Astrocyte of the spinal cord (primary cell): ENCODE data around the gene LCN10.

Source experiments
- DNase-seq: peaks from one replicate; pipeline ENCODE4 v3.0.0; 2011; ENCODE audit warnings: low read depth, low spot score
- H3K4me3 ChIP-seq: 2 replicates; pipeline ENCODE4 v1.5.1; 2011; ENCODE audit warnings: low read depth, mild to moderate bottlenecking, low read length, moderate library complexity
- in situ Hi-C: cut with HindIII; loops from 2 replicates; pipeline ENCODE4 v1.10.0; 2017; ENCODE audit warnings: low sequenced_read_pairs
- TF ChIP-seq, protein P1 (sequence below): IDR thresholded peaks from 2 replicates; pipeline ENCODE4 v1.5.1; 2012; ENCODE audit warnings: low read depth, mild to moderate bottlenecking, low read length, inconsistent platforms

The LCN10 gene

DNA sequence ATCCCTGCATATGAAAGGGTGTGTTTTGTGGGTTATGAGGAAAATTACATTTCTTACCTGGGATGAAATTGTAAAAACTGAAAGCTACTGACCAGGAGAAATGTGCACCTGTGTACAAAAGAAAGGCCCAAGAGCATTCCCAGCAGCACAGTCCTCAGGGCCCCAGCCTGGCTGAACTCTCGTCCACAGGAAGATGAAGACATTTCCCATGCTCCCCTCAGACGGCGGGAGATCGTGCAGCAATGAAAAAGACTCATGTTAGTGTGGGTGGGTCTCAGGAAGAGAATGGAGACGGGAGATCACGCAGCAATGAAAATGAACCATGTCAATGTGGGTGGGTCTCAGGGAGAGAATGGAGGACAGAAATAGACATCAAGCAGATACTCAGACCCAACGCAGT is 34.2 kb upstream of the LCN10 start:
- in situ Hi-C loops: no loop called here
- no peak overlapping the region for H3K4me3 ChIP-seq
- no peak for DNase-seq
- TF ChIP-seq, protein P1, sequence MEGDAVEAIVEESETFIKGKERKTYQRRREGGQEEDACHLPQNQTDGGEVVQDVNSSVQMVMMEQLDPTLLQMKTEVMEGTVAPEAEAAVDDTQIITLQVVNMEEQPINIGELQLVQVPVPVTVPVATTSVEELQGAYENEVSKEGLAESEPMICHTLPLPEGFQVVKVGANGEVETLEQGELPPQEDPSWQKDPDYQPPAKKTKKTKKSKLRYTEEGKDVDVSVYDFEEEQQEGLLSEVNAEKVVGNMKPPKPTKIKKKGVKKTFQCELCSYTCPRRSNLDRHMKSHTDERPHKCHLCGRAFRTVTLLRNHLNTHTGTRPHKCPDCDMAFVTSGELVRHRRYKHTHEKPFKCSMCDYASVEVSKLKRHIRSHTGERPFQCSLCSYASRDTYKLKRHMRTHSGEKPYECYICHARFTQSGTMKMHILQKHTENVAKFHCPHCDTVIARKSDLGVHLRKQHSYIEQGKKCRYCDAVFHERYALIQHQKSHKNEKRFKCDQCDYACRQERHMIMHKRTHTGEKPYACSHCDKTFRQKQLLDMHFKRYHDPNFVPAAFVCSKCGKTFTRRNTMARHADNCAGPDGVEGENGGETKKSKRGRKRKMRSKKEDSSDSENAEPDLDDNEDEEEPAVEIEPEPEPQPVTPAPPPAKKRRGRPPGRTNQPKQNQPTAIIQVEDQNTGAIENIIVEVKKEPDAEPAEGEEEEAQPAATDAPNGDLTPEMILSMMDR: no peak

DNA sequence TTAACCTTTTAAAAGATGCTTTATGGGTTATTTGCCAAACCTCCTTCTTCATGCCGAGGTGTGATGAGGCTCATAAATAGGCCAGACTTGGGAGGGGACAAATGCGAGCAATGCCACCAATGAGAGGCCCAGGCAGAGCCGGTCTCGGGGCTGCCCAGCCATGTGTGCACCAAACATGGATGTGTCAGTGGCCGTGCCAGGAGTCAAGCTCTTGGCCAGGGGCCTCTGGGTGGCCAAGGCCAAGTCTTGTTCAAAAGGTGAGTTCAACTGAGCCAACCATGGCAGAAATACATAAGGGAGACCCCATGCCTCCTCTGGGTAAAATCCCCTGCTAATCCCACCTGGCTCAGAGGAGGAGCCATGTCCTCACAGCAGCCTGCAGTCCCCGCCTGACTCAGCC is 32.5 kb upstream of the LCN10 start:
- H3K4me3 ChIP-seq: no peak overlapping the region
- no peak for DNase-seq
- in situ Hi-C loops: no loop called here
- TF ChIP-seq, protein P1: no peak

DNA sequence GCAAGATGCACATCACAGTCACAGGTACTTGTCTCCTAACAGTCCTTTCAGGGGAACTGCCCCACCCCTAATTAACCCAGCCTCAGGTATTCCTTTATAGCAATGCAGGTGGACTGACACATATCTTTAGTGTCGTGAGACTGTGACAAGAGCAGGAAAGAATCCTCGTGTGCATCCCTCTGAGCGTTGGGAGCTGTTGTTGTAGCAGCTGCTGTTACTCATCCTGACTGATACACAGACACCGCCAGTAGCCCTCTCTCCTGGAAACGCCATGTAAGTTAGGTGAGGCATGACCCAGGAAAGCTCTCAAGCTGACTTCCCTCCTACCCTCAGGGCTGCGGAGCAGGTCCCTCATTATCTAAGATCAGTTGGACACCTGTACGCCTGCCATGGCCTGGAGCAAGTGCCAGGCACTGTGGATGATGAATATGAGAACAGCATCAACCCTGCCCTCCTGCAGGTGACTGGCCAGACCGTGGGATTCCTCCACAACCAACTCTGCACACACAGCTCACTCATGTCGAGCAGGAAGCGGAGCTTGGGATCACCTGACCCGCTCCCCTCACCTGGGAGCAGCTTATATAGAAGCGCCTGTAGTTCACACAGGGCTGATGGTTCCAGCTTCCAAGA is 31.8 kb upstream of the LCN10 start:
- no peak overlapping the region for H3K4me3 ChIP-seq

DNA sequence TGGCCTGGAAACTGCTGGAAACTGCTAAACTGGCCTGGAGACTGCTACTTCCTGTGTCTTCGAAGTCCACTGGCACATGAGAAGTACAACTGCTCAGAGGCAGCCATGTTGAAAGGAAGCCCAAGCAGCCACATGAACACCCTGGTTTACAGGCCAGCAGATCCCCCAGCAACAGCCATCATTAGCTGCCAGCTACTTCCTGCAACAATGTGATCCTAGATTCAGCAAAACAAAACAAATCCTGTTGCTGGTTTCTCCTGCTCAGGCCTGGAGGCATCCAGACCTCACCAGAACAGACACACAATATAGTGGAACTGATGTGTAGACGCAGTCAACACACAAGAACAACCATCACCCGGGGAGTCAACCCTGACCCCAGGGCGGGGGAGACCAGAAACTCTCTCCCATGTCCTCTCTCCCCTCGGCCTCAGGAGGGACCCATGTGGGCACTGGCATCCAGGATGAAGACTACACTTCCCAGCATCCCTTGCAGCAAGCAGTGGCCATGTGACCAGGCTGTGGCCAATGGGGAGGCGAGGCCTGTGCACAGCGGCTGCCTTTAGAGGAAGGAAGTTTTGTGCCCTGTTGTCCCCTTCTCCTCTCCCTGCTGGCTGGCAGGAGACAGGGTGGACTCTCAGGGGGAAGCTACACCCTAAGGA is 30.8 kb upstream of the LCN10 start:
- DNase-seq: no peak
- no peak overlapping the region for H3K4me3 ChIP-seq
- in situ Hi-C loops: no loop called here
- TF ChIP-seq, protein P1: no peak

More for the DNA sequence above, 31.8 kb upstream of the LCN10 start:
- in situ Hi-C loops: no loop called here
- TF ChIP-seq, protein P1: no peak
- no peak for DNase-seq

DNA sequence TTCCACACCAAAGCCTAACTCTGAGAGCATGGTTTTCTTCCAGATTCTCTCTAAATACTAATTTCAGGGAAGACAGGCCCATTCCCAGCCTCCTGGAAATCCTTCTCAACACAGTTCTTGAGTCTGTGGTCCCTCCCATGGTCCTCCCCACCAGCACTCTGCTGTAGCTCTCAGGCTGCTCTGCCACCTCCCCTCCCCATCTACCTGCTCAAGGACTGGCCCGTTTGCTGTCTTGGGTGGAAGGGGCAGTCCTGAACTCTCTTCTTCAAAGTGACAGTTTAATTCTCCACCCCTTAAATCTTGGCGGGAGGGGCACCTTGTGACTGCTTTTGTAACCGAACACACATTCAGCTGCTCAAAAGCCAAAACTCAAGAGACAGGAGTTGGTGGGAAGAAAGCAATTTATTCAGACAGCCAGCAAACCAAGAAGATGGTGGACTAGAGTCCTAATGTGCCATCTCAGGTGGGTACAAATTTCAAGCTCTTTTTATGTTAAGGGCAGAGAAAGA is 29.2 kb upstream of the LCN10 start:
- no peak overlapping the region for H3K4me3 ChIP-seq
- in situ Hi-C loops: no loop called here
- TF ChIP-seq, protein P1: no peak
- DNase-seq: no peak

DNA sequence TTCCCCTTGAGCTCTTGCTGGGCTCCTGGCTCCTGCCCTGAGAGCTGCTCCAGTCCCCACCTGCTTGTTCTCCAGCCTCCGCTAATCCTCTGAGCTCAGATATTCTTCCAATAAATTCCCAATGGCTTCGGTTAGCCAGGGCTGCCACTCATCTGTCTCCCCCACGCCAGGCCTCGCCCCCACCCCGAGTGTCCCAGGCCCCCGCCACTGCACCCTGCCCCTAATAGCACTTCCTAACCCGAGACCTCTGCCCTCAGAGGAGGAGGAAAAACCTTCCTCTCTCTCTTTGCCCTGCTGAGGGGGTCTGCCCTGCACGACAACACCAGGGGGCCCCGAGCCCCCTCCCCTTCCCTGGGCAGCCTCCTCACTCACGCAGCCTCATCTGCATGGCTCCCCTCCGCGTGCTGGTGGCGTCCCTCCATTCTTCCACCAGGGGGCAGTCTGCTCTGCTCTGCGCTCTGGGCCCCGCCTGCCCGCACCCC is 27.0 kb upstream of the LCN10 start:
- TF ChIP-seq, protein P1: peak; percentile 61
- no peak overlapping the region for H3K4me3 ChIP-seq
- in situ Hi-C loops: no loop called here
- no peak for DNase-seq
